IMR-90 (cell line): ENCODE measurements around the gene SLC6A6. TPM values are rescaled to one million over a fixed set of nuclear protein-coding genes. Genes with fewer than 3 reads are reported as not detected.

Experiments used
- ATAC-seq: fragments of 200-7000 bp; cut with Tn5 transposase; 2 replicates; pipeline ENCODE4 v1.9.1; 2020; ENCODE audit warnings: low read depth, mild to moderate bottlenecking, moderate library complexity
- BruUV-seq: library from RNA; stranded (reverse); fragments of 400-500 nt; replicated peaks from 2 replicates; lab custom pipeline; 2021; lab: Mats Ljungman, UMichigan
- CTCF ChIA-PET: fragments of 300-600 bp; formaldehyde crosslinking; extraction: SDS; loops from one replicate; lab custom pipeline; 2021; ENCODE audit warnings: antibody characterized with exemption; lab: Yijun Ruan, JAX
- POLR2A ChIA-PET: fragments of 300-600 bp; sonication (Branson Sonifier 250); formaldehyde crosslinking; loops from one replicate; lab custom pipeline; 2022; ENCODE audit warnings: antibody characterized with exemption; ENCODE audit not compliant: unreplicated experiment; lab: Charles Lee
- DNase-seq: peaks from one replicate; pipeline ENCODE4 v3.0.0; 2013
- H2AFZ ChIP-seq: replicated peaks from 2 replicates; pipeline ENCODE3; 2013; ENCODE audit warnings: low read length, mild to moderate bottlenecking; ENCODE audit not compliant: poor library complexity
- H2AK5ac ChIP-seq: 2 replicates; pipeline ENCODE4 v1.6.1; 2013; ENCODE audit warnings: low read depth, low read length, inconsistent platforms
- H2AK9ac ChIP-seq: replicated peaks from 2 replicates; pipeline ENCODE3; 2013; ENCODE audit warnings: mild to moderate bottlenecking, low read depth, low read length, moderate library complexity; ENCODE audit not compliant: poor library complexity
- H2BK120ac ChIP-seq: 2 replicates; pipeline ENCODE4 v1.6.1; 2013; ENCODE audit warnings: low read depth, low read length, inconsistent platforms
- H2BK15ac ChIP-seq: 3 replicates; pipeline ENCODE4 v1.6.1; 2013; ENCODE audit warnings: low read depth, low read length, inconsistent platforms
- H2BK20ac ChIP-seq: 2 replicates; pipeline ENCODE4 v1.6.1; 2013; ENCODE audit warnings: low read depth, mild to moderate bottlenecking, inconsistent platforms, low read length, moderate library complexity
- H2BK5ac ChIP-seq: 2 replicates; pipeline ENCODE4 v1.6.1; 2013; ENCODE audit warnings: mild to moderate bottlenecking, low read depth, low read length, inconsistent platforms; ENCODE audit not compliant: poor library complexity, severe bottlenecking
- H3K14ac ChIP-seq: replicated peaks from 2 replicates; pipeline ENCODE4 v1.6.1; 2013; ENCODE audit warnings: low read depth, low read length, inconsistent platforms
- H3K18ac ChIP-seq: 2 replicates; pipeline ENCODE4 v1.6.1; 2013; ENCODE audit warnings: low read depth, low read length, control low read depth
- H3K23ac ChIP-seq: 2 replicates; pipeline ENCODE4 v1.6.1; 2013; ENCODE audit warnings: low read depth, low read length, inconsistent platforms
- H3K27ac ChIP-seq: 2 replicates; pipeline ENCODE4 v1.5.1; 2013; ENCODE audit warnings: mild to moderate bottlenecking, control low read depth, low read length; ENCODE audit not compliant: insufficient read depth
- H3K27me3 ChIP-seq: 2 replicates; pipeline ENCODE4 v1.6.1; 2013; ENCODE audit warnings: low read length; ENCODE audit not compliant: control insufficient read depth, insufficient read depth
- H3K36me3 ChIP-seq: 2 replicates; pipeline ENCODE4 v1.6.1; 2013; ENCODE audit warnings: low read length, mixed read lengths; ENCODE audit not compliant: control insufficient read depth, insufficient read depth
- H3K4ac ChIP-seq: 2 replicates; pipeline ENCODE4 v1.6.1; 2013; ENCODE audit warnings: low read depth, low read length, inconsistent platforms
- H3K4me1 ChIP-seq: 2 replicates; pipeline ENCODE4 v1.6.1; 2013; ENCODE audit warnings: low read length, mixed read lengths; ENCODE audit not compliant: control insufficient read depth, insufficient read depth
- H3K4me2 ChIP-seq: 2 replicates; pipeline ENCODE4 v1.6.1; 2013; ENCODE audit warnings: low read depth, mild to moderate bottlenecking, control low read depth, low read length, moderate library complexity
- H3K4me3 ChIP-seq: 2 replicates; pipeline ENCODE4 v1.5.1; 2013; ENCODE audit warnings: low read depth, mild to moderate bottlenecking, control low read depth, low read length, moderate library complexity; ENCODE audit not compliant: insufficient read depth
- H3K56ac ChIP-seq: 2 replicates; pipeline ENCODE4 v1.6.1; 2013; ENCODE audit warnings: low read length, inconsistent platforms; ENCODE audit not compliant: insufficient read depth; ENCODE audit errors: extremely low read depth
- H3K79me1 ChIP-seq, 2 experiments: 2 replicates each; pipeline ENCODE4 v1.6.1; 2013; ENCODE audit warnings: low read length in 2 of 2, inconsistent platforms in 1 of 2, low read depth in 1 of 2
- H3K9ac ChIP-seq: 2 replicates; pipeline ENCODE4 v1.6.1; 2013; ENCODE audit warnings: low read depth, low read length, control low read depth
- H3K9me1 ChIP-seq: 2 replicates; pipeline ENCODE4 v1.6.1; 2013; ENCODE audit warnings: low read length, inconsistent platforms; ENCODE audit not compliant: insufficient read depth
- H3K9me3 ChIP-seq: 2 replicates; pipeline ENCODE4 v1.6.1; 2013; ENCODE audit warnings: low read length; ENCODE audit not compliant: control insufficient read depth, insufficient read depth
- H4K20me1 ChIP-seq: 2 replicates; pipeline ENCODE4 v1.6.1; 2013; ENCODE audit warnings: low read length, inconsistent platforms; ENCODE audit not compliant: insufficient read depth
- H4K5ac ChIP-seq: 2 replicates; pipeline ENCODE4 v1.6.1; 2013; ENCODE audit warnings: mild to moderate bottlenecking, low read depth, low read length, control low read depth
- H4K8ac ChIP-seq, 2 experiments: 2 replicates each; pipeline ENCODE4 v1.6.1; 2013; ENCODE audit warnings: low read depth in 2 of 2, low read length in 2 of 2, control low read depth in 1 of 2, inconsistent platforms in 1 of 2
- H4K91ac ChIP-seq: 2 replicates; pipeline ENCODE4 v1.6.1; 2013; ENCODE audit warnings: low read depth, low read length, inconsistent platforms; ENCODE audit not compliant: insufficient read depth
- BHLHE40 ChIP-seq: fragments of 150-350 bp; IDR thresholded peaks from 2 replicates; pipeline ENCODE4 v1.6.1; 2016; ENCODE audit warnings: mild to moderate bottlenecking, low read depth, low read length
- CEBPB ChIP-seq: IDR thresholded peaks from 2 replicates; pipeline ENCODE4 v1.6.1; 2012; ENCODE audit warnings: low read depth, low read length, improper control_type of control experiment
- CHD1 ChIP-seq: IDR thresholded peaks from 2 replicates; pipeline ENCODE4 v1.6.1; 2012; ENCODE audit warnings: low read depth, low read length, improper control_type of control experiment
- CTCF ChIP-seq: conservative IDR thresholded peaks from 2 replicates; pipeline ENCODE4 v1.5.1; 2012; ENCODE audit warnings: mild to moderate bottlenecking, low read depth, low read length, improper control_type of control experiment
- FOS ChIP-seq: fragments of 150-350 bp; IDR thresholded peaks from 2 replicates; pipeline ENCODE4 v1.6.1; 2016; ENCODE audit warnings: low read depth, low read length
- MAFK ChIP-seq: IDR thresholded peaks from 2 replicates; pipeline ENCODE4 v1.6.1; 2012; ENCODE audit warnings: low read depth, low read length, improper control_type of control experiment
- MAZ ChIP-seq: IDR thresholded peaks from 2 replicates; pipeline ENCODE4 v1.6.1; 2012; ENCODE audit warnings: low read depth, mild to moderate bottlenecking, low read length, improper control_type of control experiment, moderate library complexity, borderline replicate concordance
- MXI1 ChIP-seq: IDR thresholded peaks from 2 replicates; pipeline ENCODE4 v1.6.1; 2012; ENCODE audit warnings: low read depth, mild to moderate bottlenecking, low read length, moderate library complexity, borderline replicate concordance
- NFE2L2 ChIP-seq: fragments of 150-350 bp; IDR thresholded peaks from 2 replicates; pipeline ENCODE4 v1.6.1; 2016; ENCODE audit warnings: low read depth, mild to moderate bottlenecking, low read length
- POLR2A ChIP-seq: IDR thresholded peaks from 2 replicates; pipeline ENCODE4 v1.6.1; 2012; ENCODE audit warnings: mild to moderate bottlenecking, low read depth, low read length
- RCOR1 ChIP-seq: IDR thresholded peaks from 2 replicates; pipeline ENCODE4 v1.6.1; 2012; ENCODE audit warnings: mild to moderate bottlenecking, low read length, improper control_type of control experiment; ENCODE audit not compliant: insufficient replicate concordance
- RFX5 ChIP-seq: IDR thresholded peaks from 2 replicates; pipeline ENCODE4 v1.8.0; 2012; ENCODE audit warnings: low read depth, mild to moderate bottlenecking, low read length, moderate library complexity
- WGBS, 2 experiments: methylation state at CpG; one replicate each; pipeline versions ENCODE4 v1.1.5 to v1.1.7; 2013; ENCODE audit warnings: missing lambda C conversion rate in 2 of 2; ENCODE audit not compliant: insufficient read length in 1 of 2; ENCODE audit errors: extremely low coverage in 2 of 2; 5-methylcytosine and 5-hydroxymethylcytosine counted together
- dilution Hi-C: fragments of 300-500 bp; cut with HindIII; formaldehyde crosslinking; loops from one replicate; pipeline ENCODE4 v1.14.3; 2018; ENCODE audit warnings: low sequenced_read_pairs; ENCODE audit not compliant: unreplicated experiment
- in situ Hi-C: fragments of 300-500 bp; cut with MboI; formaldehyde crosslinking; loops from 3 replicates; pipeline ENCODE4 v1.14.3; 2019; ENCODE audit warnings: low sequenced_read_pairs, inconsistent platforms, mixed read lengths
- intact Hi-C: fragments of 100-400 bp; cut with micrococcal nuclease; formaldehyde crosslinking; loops from 2 replicates; pipeline ENCODE4 v1.10.0; 2022
- polyA plus RNA-seq, 3 experiments: library from polyadenylated mRNA; depleted of rRNA; stranded (reverse); fragments of >200 nt; gene quantifications; 2 replicates each; pipeline ENCODE4 v1.2.3, GENCODE V29; 2012; ENCODE audit warnings: low replicate concordance in 1 of 3
- total RNA-seq: library from RNA; depleted of rRNA; stranded (reverse); fragments of >200 nt; gene quantifications from 2 replicates; pipeline ENCODE4 v1.2.3, GENCODE V29; 2012
- TF ChIP-seq, protein P1 (sequence below): fragments of 150-350 bp; IDR thresholded peaks from 2 replicates; pipeline ENCODE4 v1.6.1; 2016; ENCODE audit warnings: low read depth, mild to moderate bottlenecking, low read length, moderate library complexity, borderline replicate concordance
- TF ChIP-seq, protein P2 (sequence below): fragments of 150-350 bp; IDR thresholded peaks from 2 replicates; pipeline ENCODE4 v1.6.1; 2017; ENCODE audit warnings: mild to moderate bottlenecking, antibody characterized with exemption, low read length, low read depth

SLC6A6 gene
- total and polyA plus RNA-seq, 2 of the 4 experiments (the other 2 are of a cell fraction) = 29.9 to 39.4 TPM

DNA sequence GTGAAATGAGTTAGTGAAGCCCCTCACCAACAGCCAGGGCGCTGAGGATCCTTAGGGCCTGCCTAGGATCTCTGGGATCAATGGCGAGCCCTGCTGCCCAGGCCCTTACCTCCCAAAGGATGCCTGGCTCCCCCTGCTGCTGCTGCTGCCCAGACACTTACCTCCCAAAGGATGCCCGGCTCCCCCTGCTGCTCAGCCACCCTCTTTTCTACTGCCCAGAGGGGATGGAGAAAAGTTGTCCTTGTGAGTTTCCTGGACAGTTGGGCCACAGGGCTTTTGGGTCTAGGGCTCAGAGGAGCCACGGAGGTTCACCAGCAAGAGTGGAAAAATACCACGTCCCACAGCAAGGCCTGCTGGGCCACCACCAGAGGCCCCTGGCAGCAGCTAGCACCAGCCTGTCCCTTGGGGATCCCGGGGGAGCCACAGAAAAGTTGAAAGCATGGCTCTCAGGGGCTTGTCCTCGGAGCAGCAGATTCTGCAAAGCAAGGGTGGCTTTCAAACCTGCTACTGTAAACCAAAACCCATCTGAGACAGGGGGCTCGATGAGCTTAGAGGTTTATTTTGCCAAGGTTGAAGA is 59.4 kb downstream of the SLC6A6 start:
- H4K5ac ChIP-seq = no peak overlapping the region
- no peak overlapping the region for H2AK9ac ChIP-seq
- H3K9me1 ChIP-seq = peaks cover 16% of the 10 kb centered on the region
- ChIA-PET CTCF (interaction anchor here (1.1 to 2.2 kb wide), 4 partner anchors 9 to 258 kb away, joined by 3 to 15 read pairs (median 4); no protein-coding TSS in a partner anchor), POLR2A (interaction anchor here (0.7 kb wide), 1 partner anchor 47 kb away, joined by 3 read pairs; no protein-coding TSS in a partner anchor)
- H4K8ac ChIP-seq = peak overlapping the region; percentile 25 to 57; a peak in 2 of 4 replicates
- in situ Hi-C loops = loop anchor here (5.0 to 10.0 kb wide), 4 partner anchors 55 to 567 kb away; no protein-coding TSS in a partner anchor
- H2BK5ac ChIP-seq = no peak overlapping the region
- H2AK5ac ChIP-seq = peak overlapping the region; percentile 1; the same call in 1 of the 2 replicates
- H3K9ac ChIP-seq = no peak overlapping the region
- BruUV-seq = no TSS peak
- H4K91ac ChIP-seq = peak overlapping the region; percentile 49; the same call in 1 of the 2 replicates
- peak overlapping the region; percentile 21; the same call in 1 of the 2 replicates for H3K27ac ChIP-seq
- no peak overlapping the region for H3K4me2 ChIP-seq
- peak overlapping the region; percentile 56 for H3K4ac ChIP-seq
- intact Hi-C loops = loop anchor here (1.0 to 2.0 kb wide), 4 partner anchors 59 to 565 kb away; partner anchors contain the start of gene SLC6A6
- DNase-seq (peak; percentile 73), ATAC-seq (peak; percentile 61)
- H2AFZ ChIP-seq = peak overlapping the region; percentile 6
- H2BK20ac ChIP-seq = peak overlapping the region; percentile 52; the same call in 1 of the 2 replicates
- H4K20me1 ChIP-seq = no peaks in the 10 kb centered on the region
- peak overlapping the region; percentile 36; the same call in 1 of the 3 replicates for H2BK15ac ChIP-seq
- H3K23ac ChIP-seq = no peak overlapping the region
- WGBS, 2 experiments = 80% methylated on average over 2 of the region's 8 CpGs; no CpG with 5 or more reads in 1 of the 2 experiments
- H3K4me3 ChIP-seq = no peak overlapping the region
- H2BK120ac ChIP-seq = peak overlapping the region; percentile 48
- peaks cover 46% of the 10 kb centered on the region for H3K36me3 ChIP-seq
- peaks cover 6 to 10% of the 10 kb centered on the region in 2 experiments; a peak in 2 of 4 replicates for H3K79me1 ChIP-seq
- H3K9me3 ChIP-seq = no peaks in the 10 kb centered on the region
- no peak overlapping the region; the same call in 1 of the 2 replicates for H3K18ac ChIP-seq
- H3K4me1 ChIP-seq = peaks cover 11% of the 10 kb centered on the region; the same call in 1 of the 2 replicates
- 0 out of 2 replicates have a peak overlapping the region, but pooled peaks have one; percentile 11 for H3K14ac ChIP-seq
- H3K56ac ChIP-seq = no peak overlapping the region
- no peaks in the 10 kb centered on the region for H3K27me3 ChIP-seq
- dilution Hi-C loops = no loop called here
- TF ChIP-seq CHD1 = no peak
- no peak for TF ChIP-seq POLR2A
- TF ChIP-seq MAZ = no peak
- TF ChIP-seq MAFK = no peak
- no peak for TF ChIP-seq CEBPB
- TF ChIP-seq, protein P1, sequence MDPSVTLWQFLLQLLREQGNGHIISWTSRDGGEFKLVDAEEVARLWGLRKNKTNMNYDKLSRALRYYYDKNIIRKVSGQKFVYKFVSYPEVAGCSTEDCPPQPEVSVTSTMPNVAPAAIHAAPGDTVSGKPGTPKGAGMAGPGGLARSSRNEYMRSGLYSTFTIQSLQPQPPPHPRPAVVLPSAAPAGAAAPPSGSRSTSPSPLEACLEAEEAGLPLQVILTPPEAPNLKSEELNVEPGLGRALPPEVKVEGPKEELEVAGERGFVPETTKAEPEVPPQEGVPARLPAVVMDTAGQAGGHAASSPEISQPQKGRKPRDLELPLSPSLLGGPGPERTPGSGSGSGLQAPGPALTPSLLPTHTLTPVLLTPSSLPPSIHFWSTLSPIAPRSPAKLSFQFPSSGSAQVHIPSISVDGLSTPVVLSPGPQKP = no peak
- TF ChIP-seq RCOR1 = no peak
- TF ChIP-seq FOS = no peak
- TF ChIP-seq MXI1 = no peak
- TF ChIP-seq RFX5 = no peak
- TF ChIP-seq, protein P2, sequence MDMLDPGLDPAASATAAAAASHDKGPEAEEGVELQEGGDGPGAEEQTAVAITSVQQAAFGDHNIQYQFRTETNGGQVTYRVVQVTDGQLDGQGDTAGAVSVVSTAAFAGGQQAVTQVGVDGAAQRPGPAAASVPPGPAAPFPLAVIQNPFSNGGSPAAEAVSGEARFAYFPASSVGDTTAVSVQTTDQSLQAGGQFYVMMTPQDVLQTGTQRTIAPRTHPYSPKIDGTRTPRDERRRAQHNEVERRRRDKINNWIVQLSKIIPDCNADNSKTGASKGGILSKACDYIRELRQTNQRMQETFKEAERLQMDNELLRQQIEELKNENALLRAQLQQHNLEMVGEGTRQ = no peak
- TF ChIP-seq NFE2L2 = no peak
- peak; percentile 98 for TF ChIP-seq CTCF
- no peak for TF ChIP-seq BHLHE40
